Spleen (tissue), 11 donors: Measurements from ENCODE around the gene DPP4. TPM values are rescaled to one million over a fixed set of nuclear protein-coding genes. Genes with fewer than 3 reads are reported as not detected.

Experiments used
- DNase-seq: peaks from one replicate; pipeline ENCODE4 v3.0.0-alpha.2; 2020
- H3K27ac ChIP-seq, 8 donors: fragments of 200-600 bp; sonication (generic) in 7 of 8; 1 replicate in 4 of 8; 2 replicates in 4 of 8; pipeline versions ENCODE4 v1.5.0 to v1.8.0; 2016 to 2021; ENCODE audit warnings: inconsistent platforms in 4 of 8, mild to moderate bottlenecking in 4 of 8, moderate library complexity in 1 of 8
- H3K27me3 ChIP-seq, 7 donors: fragments of 200-600 bp; sonication (generic) in 6 of 7; replicated peaks in 1 of 7; 1 replicate in 4 of 7; 2 replicates in 3 of 7; pipeline versions ENCODE4 v1.5.0 to v1.8.0; 2016 to 2021; ENCODE audit warnings: inconsistent platforms in 3 of 7, mild to moderate bottlenecking in 1 of 7
- H3K36me3 ChIP-seq, 6 donors: fragments of 200-600 bp; sonication (generic) in 5 of 6; 1 replicate in 4 of 6; 2 replicates in 2 of 6; pipeline versions ENCODE4 v1.5.0 to v1.8.0; 2016 to 2021; ENCODE audit warnings: inconsistent platforms in 2 of 6
- H3K4me1 ChIP-seq, 6 donors: fragments of 200-600 bp; sonication (generic) in 5 of 6; 1 replicate in 3 of 6; 2 replicates in 3 of 6; pipeline versions ENCODE4 v1.5.0 to v1.8.0; 2016 to 2021; ENCODE audit warnings: inconsistent platforms in 3 of 6
- H3K4me3 ChIP-seq, 8 donors: fragments of 200-600 bp; sonication (generic) in 7 of 8; 1 replicate in 4 of 8; 2 replicates in 4 of 8; pipeline versions ENCODE4 v1.5.0 to v1.8.0; 2016 to 2021; ENCODE audit warnings: inconsistent platforms in 4 of 8, mild to moderate bottlenecking in 4 of 8, moderate library complexity in 2 of 8
- H3K9me3 ChIP-seq, 8 donors: fragments of 200-600 bp; sonication (generic) in 7 of 8; 1 replicate in 4 of 8; 2 replicates in 4 of 8; pipeline versions ENCODE4 v1.5.0 to v1.8.0; 2016 to 2021; ENCODE audit warnings: inconsistent platforms in 4 of 8
- POLR2A ChIP-seq, 3 donors: fragments of 450-650 bp; IDR thresholded peaks; one replicate each; pipeline ENCODE4 v1.5.1; 2017; ENCODE audit warnings: antibody characterized with exemption in 3 of 3, mild to moderate bottlenecking in 1 of 3
- POLR2AphosphoS5 ChIP-seq, 3 donors: sonication (generic); formaldehyde crosslinking; IDR thresholded peaks; one replicate each; pipeline ENCODE4 v1.5.1; 2017; ENCODE audit warnings: antibody characterized with exemption in 3 of 3
- WGBS, 5 donors: extraction: QIAGEN DNeasy Blood & Tissue Kit in 3 of 5; methylation state at CpG; one replicate each; pipeline versions ENCODE4 v1.1.5 to v1.1.7; 2013 to 2018; 5-methylcytosine and 5-hydroxymethylcytosine counted together
- intact Hi-C: fragments of 100-400 bp; cut with DNase I; formaldehyde crosslinking; loops from one replicate; pipeline ENCODE4 v1.15.0; 2023; ENCODE audit warnings: low total_unique reads
- polyA plus RNA-seq, 3 donors: library from polyadenylated mRNA; stranded (reverse); fragments of 200-250 nt; gene quantifications; one replicate each; pipeline ENCODE4 v1.2.1, GENCODE V29; 2013
- total RNA-seq, 7 donors: library from RNA; depleted of rRNA in 3 of 7; stranded (reverse); fragments of >200 nt in 3 of 7; fragmentation: NEBNext Ultra II Directional in 4 of 7; extraction: Animal tissue kit (Norgen Biotek cat#: 25700) in 4 of 7; gene quantifications; one replicate each; pipeline versions ENCODE4 v1.1.0 to v1.2.1, GENCODE V29; 2016 to 2021
- TF ChIP-seq, protein P1 (sequence below), 11 experiments: fragments of 200-600 bp in 7 of 11; fragments of 450-650 bp in 4 of 11; sonication (generic) in 4 of 11; IDR thresholded peaks in 8 of 11; conservative IDR thresholded peaks in 3 of 11; 1 replicate in 7 of 11; 2 replicates in 4 of 11; pipeline versions ENCODE4 v1.4.0 to v1.8.0; 2016 to 2021; ENCODE audit warnings: antibody characterized with exemption in 11 of 11, inconsistent platforms in 4 of 11, mild to moderate bottlenecking in 1 of 11
- donor health status: healthy with polysubstance abuse.
- donor health status: DM: no; HTN: no; CAD: no; lungs with moderate emphysema.
- donor health status: DM: no; HTN: no; CAD: no.
- donor health status: Bipolar disorder and iron deficiency.
- donor health status: healthy.
- donor health status: DM: no; HTN: no; CAD: no.
- donor health status: DM: yes; HTN: yes; CAD: no.

The DPP4 gene
- total and polyA plus RNA-seq, 10 donors = 1.3 to 28.6 (median 18.4) TPM

DNA sequence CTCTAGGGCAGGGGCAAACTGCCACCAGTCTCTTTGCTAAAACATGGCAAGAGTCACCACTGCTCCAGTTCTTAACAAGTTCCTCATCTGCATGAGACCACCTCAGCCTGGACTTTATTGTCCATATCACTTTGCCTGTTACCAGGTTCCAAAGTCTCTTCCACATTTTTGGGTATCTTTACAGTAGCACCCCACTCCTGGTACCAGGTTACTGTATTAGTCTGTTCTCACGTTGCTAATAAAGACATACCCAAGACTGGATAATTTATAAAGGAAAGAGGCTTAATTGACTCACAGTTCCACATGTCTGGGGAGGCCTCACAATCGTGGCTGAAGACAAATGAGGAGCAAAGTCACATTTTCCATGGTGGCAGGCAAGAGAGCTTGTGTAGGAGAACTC is 5.5 kb upstream of the DPP4 start:
- intact Hi-C loops = no loop called here
- 65 to 92% (median 75%) methylated on average over 2 of the region's 2 CpGs for WGBS, 5 donors
- H3K27ac ChIP-seq = no peak overlapping the region
- H3K9me3 ChIP-seq = peaks cover 0 to 35% (median 25%) of the 10 kb centered on the region in 8 donors
- H3K4me3 ChIP-seq = no peak overlapping the region
- peaks cover 0 to 8% (median 3%) of the 10 kb centered on the region in 6 donors for H3K4me1 ChIP-seq
- H3K27me3 ChIP-seq = peaks cover 0 to 11% (median 0%) of the 10 kb centered on the region in 7 donors
- H3K36me3 ChIP-seq = no peaks in the 10 kb centered on the region
- no peak for DNase-seq
- no peak for TF ChIP-seq POLR2A (IDR thresholded peaks at IDR 0.05)
- no peak for TF ChIP-seq POLR2AphosphoS5 (IDR thresholded peaks at IDR 0.05)
- TF ChIP-seq, protein P1, sequence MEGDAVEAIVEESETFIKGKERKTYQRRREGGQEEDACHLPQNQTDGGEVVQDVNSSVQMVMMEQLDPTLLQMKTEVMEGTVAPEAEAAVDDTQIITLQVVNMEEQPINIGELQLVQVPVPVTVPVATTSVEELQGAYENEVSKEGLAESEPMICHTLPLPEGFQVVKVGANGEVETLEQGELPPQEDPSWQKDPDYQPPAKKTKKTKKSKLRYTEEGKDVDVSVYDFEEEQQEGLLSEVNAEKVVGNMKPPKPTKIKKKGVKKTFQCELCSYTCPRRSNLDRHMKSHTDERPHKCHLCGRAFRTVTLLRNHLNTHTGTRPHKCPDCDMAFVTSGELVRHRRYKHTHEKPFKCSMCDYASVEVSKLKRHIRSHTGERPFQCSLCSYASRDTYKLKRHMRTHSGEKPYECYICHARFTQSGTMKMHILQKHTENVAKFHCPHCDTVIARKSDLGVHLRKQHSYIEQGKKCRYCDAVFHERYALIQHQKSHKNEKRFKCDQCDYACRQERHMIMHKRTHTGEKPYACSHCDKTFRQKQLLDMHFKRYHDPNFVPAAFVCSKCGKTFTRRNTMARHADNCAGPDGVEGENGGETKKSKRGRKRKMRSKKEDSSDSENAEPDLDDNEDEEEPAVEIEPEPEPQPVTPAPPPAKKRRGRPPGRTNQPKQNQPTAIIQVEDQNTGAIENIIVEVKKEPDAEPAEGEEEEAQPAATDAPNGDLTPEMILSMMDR (IDR thresholded peaks at IDR 0.05 in 8 of 11, conservative IDR thresholded peaks at IDR 0.05 in 3 of 11) = no peak

DNA sequence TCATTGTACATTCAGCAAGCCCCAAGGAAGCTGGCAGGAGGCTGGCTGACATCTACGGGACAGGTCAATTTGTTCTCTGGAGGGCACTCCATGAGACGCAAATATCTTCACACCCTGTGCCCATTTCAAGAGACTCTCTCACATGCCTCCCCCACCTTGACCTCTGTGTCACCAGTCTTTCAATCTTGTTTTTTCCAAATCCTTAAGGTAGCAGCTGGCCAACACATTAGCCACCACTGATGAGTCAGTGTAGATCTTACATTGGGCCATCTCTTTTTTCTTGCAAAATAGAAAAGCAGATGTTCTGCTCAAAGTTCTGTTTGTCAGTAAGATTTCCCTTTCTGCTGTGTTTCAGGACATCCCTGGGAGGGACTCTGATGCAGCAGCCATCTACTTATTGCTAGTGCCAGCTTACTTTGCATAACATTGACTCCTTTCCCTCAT is 1.7 kb upstream of the DPP4 start:
- WGBS, 5 donors = 75 to 97% (median 89%) methylated on average over 2 of the region's 2 CpGs
- TF ChIP-seq, protein P1 (IDR thresholded peaks at IDR 0.05 in 8 of 11, conservative IDR thresholded peaks at IDR 0.05 in 3 of 11) = no peak
- TF ChIP-seq POLR2A (IDR thresholded peaks at IDR 0.05) (no peak), POLR2AphosphoS5 (IDR thresholded peaks at IDR 0.05) (no peak)
- peaks cover 3 to 39% (median 25%) of the 10 kb centered on the region in 6 donors for H3K4me1 ChIP-seq
- H3K27ac ChIP-seq = no peak overlapping the region
- peaks cover 0 to 28% (median 4%) of the 10 kb centered on the region in 7 donors for H3K27me3 ChIP-seq
- intact Hi-C loops = no loop called here
- DNase-seq = no peak
- peaks cover 0 to 35% (median 25%) of the 10 kb centered on the region in 8 donors for H3K9me3 ChIP-seq
- no peak overlapping the region for H3K4me3 ChIP-seq
- H3K36me3 ChIP-seq = no peaks in the 10 kb centered on the region

- WGBS, 5 donors = 79 to 92% (median 89%) methylated on average over 5 to 6 of the region's 6 CpGs
- H3K4me3 ChIP-seq = peak overlapping the region in 1 of 8 donors; percentile 82
- peak overlapping the region in 1 of 8 donors; percentile 80 for H3K27ac ChIP-seq
- DNase-seq = no peak
- no peaks in the 10 kb centered on the region for H3K36me3 ChIP-seq
- TF ChIP-seq POLR2A (IDR thresholded peaks at IDR 0.05) (no peak), POLR2AphosphoS5 (IDR thresholded peaks at IDR 0.05) (no peak)
- TF ChIP-seq, protein P1 (IDR thresholded peaks at IDR 0.05 in 8 of 11, conservative IDR thresholded peaks at IDR 0.05 in 3 of 11) = no peak
- peaks cover 3 to 39% (median 26%) of the 10 kb centered on the region in 6 donors for H3K4me1 ChIP-seq
- H3K27me3 ChIP-seq = peaks cover 0 to 28% (median 4%) of the 10 kb centered on the region in 7 donors
- intact Hi-C loops = no loop called here
- H3K9me3 ChIP-seq = peaks cover 0 to 29% (median 22%) of the 10 kb centered on the region in 8 donors
Observed at GRCh38 chr2:162074928-162075688, 1.1 kb upstream of the DPP4 start.

DNA sequence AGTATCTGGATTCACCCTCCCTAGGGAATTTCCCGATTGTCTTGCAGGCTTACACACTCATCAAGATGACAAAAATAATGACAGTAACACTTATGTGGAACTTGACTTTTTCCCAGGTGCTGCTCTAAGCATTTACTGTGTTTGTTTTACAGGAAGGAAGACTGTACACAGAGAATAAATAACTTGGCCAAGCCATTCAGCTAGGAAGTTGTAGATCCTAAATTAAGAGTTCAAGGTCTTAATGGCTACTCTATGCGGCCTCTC is 549 bp upstream of the DPP4 start:
- TF ChIP-seq POLR2AphosphoS5 (IDR thresholded peaks at IDR 0.05) (no peak), POLR2A (IDR thresholded peaks at IDR 0.05) (no peak)
- TF ChIP-seq, protein P1 (IDR thresholded peaks at IDR 0.05 in 8 of 11, conservative IDR thresholded peaks at IDR 0.05 in 3 of 11) = no peak
- WGBS, 5 donors = 43 to 62% (median 47%) methylated on average over 2 of the region's 2 CpGs
- H3K27me3 ChIP-seq = peaks cover 0 to 28% (median 4%) of the 10 kb centered on the region in 7 donors
- peak overlapping the region in 6 of 8 donors; percentile 49 to 82 (median 52) for H3K4me3 ChIP-seq
- no peaks in the 10 kb centered on the region for H3K36me3 ChIP-seq
- no peak for DNase-seq
- H3K27ac ChIP-seq = peak overlapping the region in 6 of 8 donors; percentile 55 to 81 (median 79)
- peaks cover 3 to 39% (median 27%) of the 10 kb centered on the region in 6 donors for H3K4me1 ChIP-seq
- H3K9me3 ChIP-seq = peaks cover 0 to 24% (median 16%) of the 10 kb centered on the region in 8 donors
- intact Hi-C loops = no loop called here
